Measurements from ENCODE around the gene ADIRF. TPM values are rescaled to one million over a fixed set of nuclear protein-coding genes. Genes with fewer than 3 reads are reported as not detected.

Gene ADIRF
- total RNA-seq, 1 donor from 2014 or later, result not detected

DNA sequence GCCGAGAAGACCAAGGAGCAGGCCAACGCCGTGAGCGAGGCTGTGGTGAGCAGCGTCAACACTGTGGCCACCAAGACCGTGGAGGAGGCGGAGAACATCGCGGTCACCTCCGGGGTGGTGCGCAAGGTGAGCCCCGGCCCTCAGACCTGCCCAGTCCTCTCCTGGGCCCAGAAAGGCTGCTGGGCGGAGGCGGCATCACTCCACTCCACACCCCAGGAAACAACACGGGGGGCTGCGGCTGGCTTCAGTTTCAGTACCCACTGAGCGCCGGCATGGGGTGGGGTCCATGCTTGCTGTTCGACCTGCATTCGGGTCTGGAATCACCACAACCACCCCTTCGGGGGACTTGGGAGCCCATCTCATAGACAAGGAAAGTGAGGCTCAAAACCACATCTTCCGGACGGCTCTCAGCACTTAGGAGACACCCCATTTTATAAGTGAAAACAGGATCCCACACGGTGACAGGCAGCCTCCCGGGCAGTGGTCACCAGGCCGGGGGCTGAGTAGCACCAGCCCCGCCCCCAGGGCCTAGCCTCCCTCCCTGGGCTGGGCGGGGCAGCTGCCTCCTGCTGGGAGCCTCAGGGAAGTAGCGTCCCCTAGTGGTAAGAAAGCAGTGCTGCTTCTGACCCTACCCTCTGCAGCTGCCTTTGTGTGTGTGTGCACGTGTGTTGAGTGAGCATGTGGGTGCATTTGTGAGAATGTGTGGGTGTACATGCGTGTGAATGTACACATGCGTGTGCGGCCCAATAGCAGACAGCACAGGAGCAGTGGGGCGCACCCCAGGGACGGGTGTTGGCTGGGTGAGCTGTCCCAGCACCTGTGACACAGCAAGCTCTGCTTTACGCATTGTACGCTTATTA is 8.0 kb upstream of the ADIRF start:
- H3K27ac Mint-ChIP-seq, result peak overlapping the region; percentile 90
- H3K4me1 Mint-ChIP-seq (ENCODE audit: low read depth), result peaks cover 21% of the 10 kb centered on the region
- no peaks in the 10 kb centered on the region for H3K36me3 Mint-ChIP-seq (ENCODE audit: insufficient read depth)
- no peaks in the 10 kb centered on the region for H3K9me3 Mint-ChIP-seq (ENCODE audit: low read depth)
- peak; percentile 82 for TF ChIP-seq CTCF (IDR thresholded peaks at IDR 0.05; ENCODE audit: unreplicated experiment)
- DNase-seq (ENCODE audit: low spot score, unreplicated experiment), result no peak
- no peaks in the 10 kb centered on the region for H3K27me3 Mint-ChIP-seq
- H3K4me3 Mint-ChIP-seq (ENCODE audit: low read depth), result no peak overlapping the region

DNA sequence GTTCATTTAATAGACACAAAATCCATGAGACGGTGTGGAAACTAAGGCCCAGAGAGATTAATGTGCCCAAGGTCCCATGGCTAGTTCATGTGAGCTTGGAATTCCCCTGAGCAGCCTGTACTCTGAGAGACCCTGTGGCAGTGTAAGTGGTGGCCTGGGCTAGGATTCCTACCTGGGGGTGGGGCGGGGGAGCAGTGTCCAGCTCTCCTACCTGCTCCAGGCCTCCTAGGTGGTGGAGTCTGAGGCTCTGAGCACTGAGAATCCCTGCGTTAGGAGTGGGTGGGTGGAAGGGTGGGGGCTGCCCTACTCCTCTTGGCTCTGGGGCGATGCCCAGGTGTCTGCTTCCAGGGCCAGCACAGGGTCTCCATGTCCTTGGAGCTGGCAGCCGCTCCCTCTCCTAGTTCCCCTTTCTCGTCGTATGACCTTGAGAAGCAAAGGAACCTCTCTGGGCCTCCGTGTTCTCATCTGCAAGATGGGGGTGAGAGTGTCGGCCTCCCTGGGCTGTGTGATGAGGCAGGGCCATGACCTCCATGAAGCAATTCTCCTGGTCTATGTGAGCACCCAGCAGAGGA is 7.3 kb upstream of the ADIRF start:
- Mint-ChIP-seq H3K27me3 (no peaks in the 10 kb centered on the region), H3K36me3 (ENCODE audit: insufficient read depth) (no peaks in the 10 kb centered on the region), H3K4me1 (ENCODE audit: low read depth) (peaks cover 23% of the 10 kb centered on the region), H3K4me3 (ENCODE audit: low read depth) (no peak overlapping the region), H3K27ac (peak overlapping the region; percentile 90), H3K9me3 (ENCODE audit: low read depth) (no peaks in the 10 kb centered on the region)
- TF ChIP-seq CTCF (IDR thresholded peaks at IDR 0.05; ENCODE audit: unreplicated experiment), result no peak
- no peak for DNase-seq (ENCODE audit: low spot score, unreplicated experiment)

GRCh38 chr10:86961481-86962091 is 6.7 kb upstream of the ADIRF start:
- H3K4me3 Mint-ChIP-seq (ENCODE audit: low read depth), result no peak overlapping the region
- H3K4me1 Mint-ChIP-seq (ENCODE audit: low read depth), result peaks cover 23% of the 10 kb centered on the region
- DNase-seq (ENCODE audit: low spot score, unreplicated experiment), result no peak
- no peaks in the 10 kb centered on the region for H3K27me3 Mint-ChIP-seq
- no peaks in the 10 kb centered on the region for H3K9me3 Mint-ChIP-seq (ENCODE audit: low read depth)
- no peak for TF ChIP-seq CTCF (IDR thresholded peaks at IDR 0.05; ENCODE audit: unreplicated experiment)
- peak overlapping the region; percentile 18 for H3K27ac Mint-ChIP-seq
- no peaks in the 10 kb centered on the region for H3K36me3 Mint-ChIP-seq (ENCODE audit: insufficient read depth)

- Mint-ChIP-seq H3K4me1 (ENCODE audit: low read depth) (peaks cover 23% of the 10 kb centered on the region), H3K27ac (no peak overlapping the region), H3K4me3 (ENCODE audit: low read depth) (no peak overlapping the region), H3K36me3 (ENCODE audit: insufficient read depth) (no peaks in the 10 kb centered on the region), H3K9me3 (ENCODE audit: low read depth) (no peaks in the 10 kb centered on the region), H3K27me3 (no peaks in the 10 kb centered on the region)
- DNase-seq (ENCODE audit: low spot score, unreplicated experiment), result no peak
- no peak for TF ChIP-seq CTCF (IDR thresholded peaks at IDR 0.05; ENCODE audit: unreplicated experiment)
These were observed 5.9 kb upstream of the ADIRF start for GRCh38 chr10:86962136-86962980.

DNA sequence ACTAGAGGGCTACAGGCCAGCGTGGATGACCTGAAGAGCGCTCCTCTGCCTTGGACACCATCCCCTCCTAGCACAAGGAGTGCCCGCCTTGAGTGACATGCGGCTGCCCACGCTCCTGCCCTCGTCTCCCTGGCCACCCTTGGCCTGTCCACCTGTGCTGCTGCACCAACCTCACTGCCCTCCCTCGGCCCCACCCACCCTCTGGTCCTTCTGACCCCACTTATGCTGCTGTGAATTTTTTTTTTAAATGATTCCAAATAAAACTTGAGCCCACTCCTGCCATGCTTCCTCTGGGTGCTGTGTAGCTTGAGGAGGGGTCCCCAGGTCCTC is 5.3 kb upstream of the ADIRF start:
- H3K9me3 Mint-ChIP-seq (ENCODE audit: low read depth), result no peaks in the 10 kb centered on the region
- H3K4me3 Mint-ChIP-seq (ENCODE audit: low read depth), result no peak overlapping the region
- peaks cover 25% of the 10 kb centered on the region for H3K4me1 Mint-ChIP-seq (ENCODE audit: low read depth)
- H3K27me3 Mint-ChIP-seq, result no peaks in the 10 kb centered on the region
- no peak overlapping the region for H3K27ac Mint-ChIP-seq
- no peak for DNase-seq (ENCODE audit: low spot score, unreplicated experiment)
- TF ChIP-seq CTCF (IDR thresholded peaks at IDR 0.05; ENCODE audit: unreplicated experiment), result no peak
- H3K36me3 Mint-ChIP-seq (ENCODE audit: insufficient read depth), result no peaks in the 10 kb centered on the region
